NCI-H2029 (cell line): Measurements from ENCODE around the gene HDAC4.

Experiments used
- DNase-seq: peaks from one replicate; lab custom pipeline; 2025; lab: John Stamatoyannopoulos, UW

The HDAC4 gene

DNA sequence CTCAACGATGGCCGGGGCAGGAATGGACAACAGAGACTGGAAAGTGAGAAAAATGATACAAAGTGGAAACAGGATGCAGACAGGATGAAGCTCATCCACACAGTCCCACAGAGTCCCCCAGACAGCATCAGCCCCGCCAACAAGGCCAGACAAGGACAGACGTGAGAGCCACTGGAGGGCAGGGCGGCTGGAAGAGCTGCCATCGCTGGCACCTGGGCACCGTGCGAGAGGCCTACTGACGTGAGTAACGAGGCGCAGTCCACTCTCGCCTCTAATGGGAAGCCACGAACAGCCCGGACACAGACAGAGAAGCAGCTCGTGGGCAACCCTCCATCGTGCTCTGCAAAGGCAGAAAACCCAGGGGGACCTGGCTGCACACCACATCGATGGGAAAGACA lies 17.1 kb downstream of the HDAC4 start:
- no peak for DNase-seq

DNA sequence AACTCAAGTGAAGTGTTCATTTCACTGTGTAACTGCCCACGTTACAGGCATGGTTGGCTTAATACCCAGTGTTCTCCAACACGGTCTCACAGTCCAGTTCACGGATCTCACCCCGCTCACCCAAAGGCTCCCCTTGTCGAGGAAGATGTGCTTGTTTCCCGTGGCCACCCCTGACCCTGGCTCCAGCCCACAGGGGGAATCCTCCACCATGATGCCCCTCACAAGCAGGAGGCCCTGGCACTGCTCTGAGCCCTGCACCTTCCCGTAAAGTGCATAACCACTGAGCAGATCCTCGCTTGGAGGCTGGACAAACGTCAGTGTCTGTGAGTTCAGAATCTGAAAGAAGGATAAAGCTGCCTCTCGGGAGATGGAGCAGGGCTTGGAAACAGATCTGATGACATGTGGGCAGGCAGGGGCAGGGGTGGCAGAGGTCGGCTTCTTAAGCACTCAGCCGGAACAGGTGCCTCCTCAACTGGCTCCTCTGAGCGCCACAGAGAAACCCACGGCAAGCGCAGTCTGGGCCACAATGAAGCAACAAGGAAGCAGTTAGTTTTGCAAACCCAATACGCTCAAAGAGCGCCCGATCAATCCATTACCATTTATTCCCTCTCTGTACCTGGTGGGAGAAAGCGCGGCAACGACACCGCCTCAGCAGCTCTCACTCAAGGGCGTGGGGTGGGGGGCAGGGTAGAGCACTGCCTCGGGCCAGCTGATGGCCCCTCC lies 17.6 kb downstream of the HDAC4 start:
- DNase-seq: no peak

DNA sequence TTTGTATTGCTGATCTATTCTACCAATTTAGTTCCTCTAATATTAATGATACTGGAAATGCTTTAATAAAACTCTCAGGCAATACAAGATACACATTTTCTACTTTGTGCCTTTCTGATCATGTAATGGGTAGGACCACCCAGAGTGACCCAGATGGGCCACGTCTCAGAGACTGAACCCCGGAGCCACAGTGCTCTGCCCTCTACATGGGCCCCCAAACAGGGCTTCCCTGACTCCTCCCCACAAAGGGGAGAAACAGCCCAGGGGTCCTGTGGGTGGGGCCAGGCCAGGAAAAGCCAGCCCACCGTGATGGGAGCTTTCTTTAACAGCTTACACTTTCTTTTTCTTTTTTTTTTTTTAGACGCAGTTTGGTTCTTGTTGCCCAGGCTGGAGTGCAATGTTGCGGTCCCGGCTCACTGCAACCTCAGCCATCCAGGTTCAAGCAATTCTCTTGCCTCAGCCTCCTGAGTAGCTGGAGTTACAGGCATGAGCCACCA lies 18.4 kb downstream of the HDAC4 start:
- no peak for DNase-seq

DNA sequence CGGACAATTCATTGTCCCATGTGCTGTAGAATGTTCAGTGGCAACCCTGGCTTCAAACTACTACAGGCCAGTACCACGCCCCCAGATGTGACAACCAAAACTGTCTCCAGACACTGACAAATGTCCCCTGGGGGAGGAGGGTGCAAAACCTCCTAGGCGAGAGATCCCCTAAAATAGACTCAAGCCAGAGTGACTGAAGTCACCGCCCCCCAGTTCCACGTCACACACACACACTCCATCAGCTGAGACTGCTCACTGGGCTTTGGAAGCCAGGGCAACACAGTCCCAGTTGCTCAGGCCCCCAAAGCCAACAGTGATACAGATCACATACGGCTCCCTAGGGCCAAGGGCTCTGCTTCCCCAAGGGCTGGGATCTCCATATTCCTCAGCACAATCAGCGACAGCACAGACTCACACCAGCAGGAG lies 19.1 kb downstream of the HDAC4 start:
- no peak for DNase-seq

DNA sequence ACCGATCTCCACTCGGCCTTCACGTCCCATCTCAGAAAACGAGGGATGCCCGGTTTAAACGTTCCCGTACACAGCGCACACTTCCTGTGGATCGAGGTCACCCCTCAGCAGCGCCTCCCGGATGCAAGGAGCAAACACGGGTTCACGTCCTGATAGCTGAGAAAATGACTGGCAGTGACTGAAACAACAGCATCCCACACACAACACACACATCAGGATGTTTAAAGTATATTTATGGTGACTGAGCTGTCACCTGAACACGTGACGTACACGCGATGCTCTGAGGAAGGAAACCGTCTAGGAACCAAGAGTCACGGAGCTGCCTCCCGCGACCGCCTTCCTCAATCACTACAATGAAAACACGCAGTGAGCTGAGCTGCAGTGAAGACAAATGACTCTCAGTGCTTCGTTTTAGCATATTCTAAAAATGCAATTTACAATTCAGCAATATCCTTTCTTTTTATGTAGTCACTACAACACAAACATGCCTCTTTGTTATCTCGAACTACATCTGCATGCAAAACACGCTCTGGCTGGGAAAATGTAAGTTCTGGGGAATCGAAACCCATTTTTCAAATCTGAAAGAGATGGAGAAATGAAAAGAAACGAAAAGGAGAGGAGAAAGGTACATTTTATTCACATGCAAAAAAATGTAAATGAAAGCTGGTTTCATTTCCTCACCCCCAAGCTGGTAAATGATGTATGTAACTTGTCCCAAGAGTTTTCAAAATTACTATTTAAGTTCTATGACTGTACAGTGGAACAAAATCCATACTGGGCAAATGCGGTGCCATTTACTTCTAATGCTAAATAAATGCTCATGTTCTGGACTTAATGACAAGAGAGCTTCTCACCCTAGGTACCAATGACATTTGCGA lies 19.8 kb downstream of the HDAC4 start:
- DNase-seq: no peak

DNA sequence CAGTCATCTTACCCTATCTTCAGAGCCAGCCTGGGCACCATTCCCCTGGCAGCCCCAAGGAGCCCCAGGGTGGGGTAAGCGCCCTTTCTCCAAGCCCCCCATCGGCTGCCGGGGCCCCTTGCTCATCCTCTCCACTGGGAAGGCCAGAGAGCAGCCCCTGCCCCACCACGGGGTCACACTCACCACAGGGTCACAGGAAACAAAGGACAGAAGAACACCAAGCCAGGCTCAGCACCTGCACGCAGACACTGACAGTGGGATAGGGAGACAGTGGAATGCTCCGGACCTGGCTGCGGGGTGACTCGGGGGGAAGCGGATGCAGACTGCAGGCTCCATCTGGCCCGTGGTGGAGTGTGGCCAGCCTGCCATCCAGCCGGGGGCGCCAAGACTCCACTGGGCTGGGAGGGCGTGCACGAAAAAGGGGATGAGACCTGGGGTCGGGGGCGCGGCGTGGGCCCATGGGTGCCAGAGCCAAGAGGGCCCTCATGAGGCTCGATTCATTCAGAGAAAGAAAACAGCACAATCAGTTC lies 21.1 kb downstream of the HDAC4 start:
- no peak for DNase-seq

DNA sequence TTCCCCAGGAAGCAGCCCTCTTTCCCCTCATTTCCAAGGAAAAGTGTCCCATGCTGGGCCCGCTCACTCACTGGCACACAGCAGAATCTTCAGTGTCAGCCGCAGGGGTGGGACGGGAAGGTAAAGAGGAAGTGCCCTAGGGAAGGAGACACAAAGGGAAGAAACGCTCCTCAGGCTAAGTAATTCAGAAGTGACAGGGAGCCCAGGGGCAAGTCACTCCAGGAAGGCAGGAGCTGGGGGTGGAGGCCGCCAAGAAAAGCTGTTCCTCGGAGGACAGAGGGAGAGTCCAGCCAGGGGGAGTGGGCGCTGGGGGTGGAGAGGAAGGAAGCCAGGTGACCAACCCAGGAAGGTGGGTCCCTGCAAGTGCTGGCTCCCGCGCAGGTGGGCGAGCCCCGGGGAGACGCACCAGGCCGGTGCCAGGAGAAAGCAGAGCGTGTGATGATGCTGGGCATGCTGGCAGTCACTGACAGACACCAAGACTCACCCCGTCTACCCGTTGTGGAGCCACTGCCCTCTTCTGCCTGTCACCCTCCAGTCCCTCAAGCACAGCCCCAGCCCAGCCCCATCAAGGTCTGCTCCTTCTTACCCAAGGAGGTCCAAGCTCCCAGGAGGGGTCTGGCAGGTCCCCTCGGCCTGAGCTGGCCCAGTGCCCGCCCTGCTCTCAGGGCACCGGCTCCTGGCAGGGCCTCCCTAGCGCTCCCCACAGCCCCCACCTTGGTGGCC lies 21.7 kb downstream of the HDAC4 start:
- DNase-seq: no peak

DNA sequence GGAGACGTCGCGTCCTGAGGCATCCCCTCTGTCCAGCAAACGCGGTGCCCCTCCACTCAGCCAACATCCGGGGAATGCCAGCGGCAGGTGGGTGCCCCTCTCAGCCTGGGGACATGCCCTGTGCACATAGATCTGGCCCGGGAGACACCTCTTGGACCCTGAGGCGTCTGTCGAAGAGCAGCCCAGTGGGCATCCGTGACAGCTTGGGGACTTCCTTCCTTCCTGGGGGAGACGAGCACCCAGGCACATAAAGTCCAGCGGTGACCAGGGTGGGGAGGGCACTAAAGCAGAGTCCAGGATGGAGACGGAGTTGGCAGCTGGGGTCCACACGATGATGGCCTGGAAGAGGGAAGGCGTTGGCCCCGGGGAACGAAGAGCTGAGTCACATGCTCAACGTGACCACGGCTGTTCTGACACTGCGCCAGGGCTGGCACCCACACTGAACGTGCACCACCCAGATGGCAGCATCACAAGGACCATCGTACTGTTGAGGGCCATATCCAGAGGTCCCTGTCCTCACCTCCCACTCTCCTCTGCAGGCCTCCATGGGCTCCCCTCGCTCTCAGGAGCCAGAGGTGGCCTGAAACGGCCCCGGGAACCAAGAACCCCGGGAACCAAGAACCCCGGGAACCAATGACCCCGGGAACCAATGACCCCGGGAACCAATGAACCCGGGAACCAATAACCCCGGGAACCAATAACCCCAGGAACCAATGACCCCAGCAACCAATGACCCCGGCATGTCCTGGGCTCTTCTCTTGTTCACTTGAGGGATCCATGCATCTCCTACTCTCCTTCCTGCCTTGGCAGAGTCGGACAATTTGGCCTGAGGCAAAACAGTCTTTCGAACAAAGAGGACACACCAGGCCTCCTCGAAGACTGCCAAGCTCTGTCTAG lies 22.6 kb downstream of the HDAC4 start:
- DNase-seq: no peak

DNA sequence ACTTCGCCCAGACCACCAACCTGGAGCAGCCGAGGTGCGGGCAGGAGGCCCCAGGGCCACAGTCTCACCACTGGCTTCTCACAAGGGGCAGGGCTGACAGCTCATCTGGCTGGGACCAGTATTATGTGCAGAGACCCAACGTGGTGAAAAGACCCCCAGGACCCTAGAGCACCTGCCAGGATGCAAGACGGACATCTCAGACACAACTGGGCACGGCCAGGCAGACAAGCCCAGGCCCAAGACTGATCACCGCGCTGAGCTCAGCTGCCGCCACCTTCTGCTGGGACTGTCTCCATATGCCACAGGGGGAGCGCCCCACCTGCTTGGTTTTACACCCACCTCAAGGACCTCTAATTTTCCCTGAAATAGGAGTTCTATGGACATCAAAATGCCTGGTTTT lies 23.2 kb downstream of the HDAC4 start:
- DNase-seq: no peak

DNA sequence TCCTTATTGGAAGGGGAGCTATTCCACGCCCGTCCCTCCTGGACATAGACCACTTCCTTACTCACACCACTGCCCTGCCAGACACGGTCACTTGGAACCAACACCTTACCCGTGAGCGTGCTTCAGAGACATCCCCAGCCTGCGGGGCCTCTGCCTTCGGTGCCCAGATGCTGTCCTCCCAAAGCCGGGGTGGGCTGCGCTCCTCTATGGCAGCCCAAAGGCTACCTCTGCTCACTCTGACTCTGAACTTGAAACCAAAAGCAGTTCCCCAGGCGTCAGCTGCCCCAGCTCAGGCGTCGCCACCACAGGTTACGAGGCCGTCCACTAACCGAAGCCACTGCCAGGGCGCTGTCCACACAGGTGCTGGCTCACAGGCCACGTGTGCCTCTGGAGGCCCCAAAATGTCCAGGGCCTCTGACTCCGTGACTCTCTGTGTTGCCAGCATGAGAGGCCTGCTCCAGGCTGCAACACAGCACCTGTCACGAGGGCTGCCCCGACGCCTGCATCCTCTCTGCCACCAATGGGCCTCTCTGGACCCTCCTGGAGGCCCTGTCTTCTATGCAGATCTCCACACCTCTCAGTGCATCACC lies 23.8 kb downstream of the HDAC4 start:
- DNase-seq: no peak

DNA sequence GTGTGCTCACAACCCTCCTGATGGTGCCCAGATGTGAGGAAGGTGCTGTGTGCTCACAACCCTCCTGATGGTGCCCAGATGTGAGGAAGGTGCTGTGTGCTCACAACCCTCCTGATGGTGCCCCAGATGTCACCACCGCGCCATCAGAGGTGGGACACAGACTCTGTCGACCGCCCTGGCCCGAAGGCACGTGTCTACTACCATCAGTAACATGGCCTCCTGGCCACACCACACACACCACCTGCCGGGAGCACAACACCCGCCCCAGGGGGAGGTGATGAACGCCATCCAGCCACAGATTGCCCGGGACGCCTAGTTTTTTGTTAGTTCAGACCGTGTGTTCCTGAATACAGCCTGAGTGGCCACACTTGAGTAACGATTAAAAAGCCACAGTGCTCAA lies 24.5 kb downstream of the HDAC4 start:
- DNase-seq: no peak

DNA sequence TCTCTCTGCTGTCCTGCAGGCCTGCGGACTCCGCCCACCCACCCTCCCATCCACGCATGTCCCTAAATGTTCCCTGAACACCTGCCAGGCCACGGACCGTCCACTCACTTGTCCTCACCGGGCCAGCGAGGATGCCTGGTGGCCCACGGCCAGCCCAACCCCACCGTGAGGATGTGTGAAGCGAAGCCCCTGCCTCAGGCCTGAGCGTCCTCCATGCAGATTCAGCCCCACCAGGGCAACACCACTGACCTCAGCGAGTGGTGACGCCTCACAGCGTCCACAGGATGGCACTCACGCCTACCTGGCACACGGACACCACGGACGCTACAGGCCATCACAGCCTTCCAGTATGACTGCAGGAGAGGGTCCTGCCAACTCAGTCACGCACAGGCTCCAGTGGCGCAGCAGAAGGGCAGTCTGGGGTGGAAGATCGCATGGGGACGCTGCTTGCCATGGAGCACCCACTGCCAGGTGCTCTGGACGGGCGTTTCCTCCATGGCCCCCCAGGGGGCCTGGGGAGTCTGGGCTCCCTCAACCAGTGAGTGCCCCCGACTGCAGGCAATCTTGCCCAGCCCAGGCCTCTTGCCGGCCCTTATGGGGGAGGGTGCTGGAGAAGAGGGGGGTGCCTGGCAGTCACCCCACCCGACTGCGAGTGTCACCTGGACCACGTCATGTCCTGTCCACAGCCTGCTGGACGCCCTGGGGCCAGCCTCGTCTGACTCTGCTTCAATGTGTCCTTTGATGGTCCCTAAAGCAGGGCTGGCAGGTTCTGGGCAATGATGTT lies 25.4 kb downstream of the HDAC4 start:
- no peak for DNase-seq

DNA sequence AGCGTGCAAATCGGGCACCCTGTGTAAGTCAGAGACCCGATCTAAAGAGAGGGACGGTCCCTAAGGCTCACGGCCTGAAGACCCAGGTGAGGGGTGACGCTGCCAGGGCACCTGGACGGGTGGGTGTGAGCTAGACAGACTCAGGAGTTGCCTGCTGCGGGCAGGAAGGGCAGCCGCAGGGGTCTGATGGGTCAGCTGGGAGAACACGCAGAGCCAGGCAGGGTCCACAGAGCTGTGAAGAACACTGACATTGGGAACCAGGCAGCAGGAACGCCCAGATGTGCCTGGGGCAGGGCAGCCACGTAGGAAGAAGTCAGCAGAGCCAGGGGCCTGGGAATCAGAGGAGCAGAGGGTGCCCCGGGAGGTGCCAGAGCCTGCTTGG lies 25.9 kb downstream of the HDAC4 start:
- no peak for DNase-seq

DNA sequence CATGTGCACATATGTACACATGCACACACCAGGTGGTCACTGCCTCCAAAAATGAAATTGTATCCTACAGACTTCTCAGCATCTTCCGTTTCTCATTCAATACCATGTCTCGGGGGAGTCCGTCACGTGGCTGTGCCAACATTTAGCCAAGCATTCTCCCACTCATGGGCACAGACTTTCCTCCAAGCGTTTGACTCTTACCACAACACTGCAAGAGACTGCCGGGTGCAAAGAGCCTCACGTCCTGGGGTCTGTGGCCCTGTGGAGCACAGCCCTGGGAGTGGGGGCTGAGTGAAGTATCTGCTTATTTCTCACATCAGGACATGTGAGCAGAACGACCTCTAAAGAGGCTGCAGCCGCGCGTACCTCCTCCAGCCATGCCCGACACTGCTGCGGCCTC lies 28.0 kb downstream of the HDAC4 start:
- no peak for DNase-seq

DNA sequence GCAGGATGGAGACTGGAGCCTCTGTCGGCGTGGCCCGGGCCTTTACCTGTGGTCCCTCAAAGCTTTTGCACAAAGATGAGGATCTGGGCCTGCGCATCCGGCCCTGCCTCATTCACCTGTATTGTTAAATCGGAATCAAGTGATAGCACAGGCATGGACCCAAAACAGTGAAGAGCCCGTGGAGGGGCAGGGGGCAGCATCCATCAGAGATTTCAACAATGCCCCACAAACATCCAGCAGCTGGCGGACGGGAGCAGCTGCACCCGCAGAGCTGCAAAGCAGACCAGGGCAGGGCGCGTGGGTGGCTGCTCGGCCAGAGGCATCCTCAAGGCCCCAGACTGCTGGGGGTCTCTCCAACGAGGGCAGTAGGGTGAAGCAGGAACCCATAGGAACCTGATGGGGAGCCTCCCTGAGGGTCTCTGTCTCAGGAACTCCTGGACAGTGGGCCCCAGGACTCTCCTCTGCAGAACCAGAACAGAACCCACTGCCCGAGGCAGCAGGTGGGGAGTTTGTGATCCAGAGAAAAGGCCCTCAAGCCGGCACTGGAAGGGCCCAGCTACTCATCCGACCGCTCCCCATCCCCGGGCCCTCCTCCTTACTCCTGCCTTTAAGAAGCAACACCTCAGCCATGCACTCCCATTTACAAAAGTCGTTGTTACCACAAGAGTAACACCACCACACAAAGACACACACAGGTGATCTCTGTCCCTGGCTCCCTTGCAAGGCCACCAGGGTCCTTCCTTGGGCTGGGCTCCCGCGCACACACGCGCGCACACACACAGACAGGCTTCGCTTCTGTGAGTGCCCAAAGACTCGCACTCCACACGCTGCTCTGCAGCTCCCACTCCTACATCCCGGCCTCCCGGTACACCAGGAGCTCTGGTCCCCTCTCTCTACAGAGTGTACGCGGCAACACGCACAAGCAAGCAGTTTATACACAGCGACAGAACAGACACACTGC lies 28.8 kb downstream of the HDAC4 start:
- no peak for DNase-seq

DNA sequence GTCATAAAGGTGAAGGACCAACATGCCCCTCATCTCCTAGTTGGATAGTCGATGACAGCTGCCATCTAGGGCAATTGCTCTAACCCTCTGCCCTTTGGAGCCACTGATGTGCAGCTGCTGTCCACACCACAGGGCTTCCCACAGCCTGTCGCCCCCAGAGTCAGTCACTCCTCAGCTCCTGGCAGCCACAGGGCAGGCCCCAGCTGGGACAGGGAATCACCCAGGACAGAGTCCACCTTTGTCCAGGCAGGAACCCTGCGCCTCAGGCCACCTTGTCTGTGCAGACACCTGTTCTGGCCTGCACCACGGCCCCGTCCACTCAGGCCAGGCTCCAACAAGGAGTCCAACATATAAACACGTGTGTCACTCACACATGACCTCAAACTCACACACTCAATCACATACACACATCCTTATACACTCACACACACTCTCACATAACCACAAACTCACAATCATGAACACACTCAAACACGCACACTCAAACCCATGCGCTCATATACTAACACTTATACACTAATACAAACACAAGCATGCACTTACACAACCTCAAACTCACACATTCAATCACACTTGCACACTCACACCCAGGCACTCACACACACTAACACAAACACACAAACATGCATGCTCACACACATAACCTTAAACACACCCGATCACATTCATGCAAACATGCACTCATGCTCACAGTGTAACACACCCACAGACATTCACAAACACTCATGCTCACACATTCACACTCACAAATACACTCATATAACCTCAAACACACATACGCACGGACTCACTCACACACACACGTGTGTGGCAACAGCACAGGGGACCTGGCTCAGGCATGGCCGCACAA lies 29.7 kb downstream of the HDAC4 start:
- DNase-seq: no peak

DNA sequence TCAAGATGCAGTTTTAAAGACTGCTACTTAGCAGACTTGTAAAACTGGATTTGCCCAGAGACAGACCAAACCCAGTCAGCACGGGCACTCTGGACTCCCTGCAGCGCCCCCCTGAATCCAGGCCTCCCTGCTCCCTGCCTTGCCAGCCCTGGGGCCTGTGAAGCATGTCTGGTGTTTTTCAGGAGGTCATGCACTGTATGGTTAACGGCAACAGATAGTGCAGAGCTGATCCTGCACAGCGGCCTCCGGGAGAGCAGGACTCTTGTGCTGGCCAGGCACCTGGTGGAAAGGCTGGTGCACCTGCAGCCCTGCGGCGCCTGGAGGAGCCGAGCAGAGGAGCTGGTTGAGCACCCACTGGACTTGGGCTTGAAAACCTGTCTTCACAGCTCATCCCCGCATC lies 30.4 kb downstream of the HDAC4 start:
- no peak for DNase-seq

DNA sequence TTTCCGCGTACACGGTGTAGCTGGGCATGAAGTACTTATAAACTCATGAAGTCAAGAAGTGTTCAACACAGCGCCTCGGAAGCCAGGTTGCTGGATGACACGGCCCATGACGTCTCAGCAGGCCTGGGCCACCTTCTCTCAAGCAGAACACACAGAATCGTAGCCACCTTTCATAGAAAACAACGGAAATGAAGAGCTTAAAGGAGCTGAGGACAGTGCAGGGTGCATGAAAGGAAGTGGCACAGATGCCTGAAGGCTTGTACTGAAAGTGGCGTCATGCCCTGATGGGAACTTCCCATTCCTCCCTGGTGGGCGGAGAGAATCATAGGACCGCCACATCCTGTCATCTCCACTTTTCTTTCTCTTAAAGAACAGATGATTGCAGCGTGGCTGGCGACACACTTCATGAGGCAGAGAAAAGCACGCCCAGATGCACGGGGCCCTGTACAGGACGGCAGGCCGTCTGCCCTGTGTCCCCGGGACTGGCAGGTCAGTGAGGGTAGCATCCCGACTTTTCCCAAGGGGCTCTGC lies 31.1 kb downstream of the HDAC4 start:
- no peak for DNase-seq
